Measurements from ENCODE around the gene SLC13A1.

DNA sequence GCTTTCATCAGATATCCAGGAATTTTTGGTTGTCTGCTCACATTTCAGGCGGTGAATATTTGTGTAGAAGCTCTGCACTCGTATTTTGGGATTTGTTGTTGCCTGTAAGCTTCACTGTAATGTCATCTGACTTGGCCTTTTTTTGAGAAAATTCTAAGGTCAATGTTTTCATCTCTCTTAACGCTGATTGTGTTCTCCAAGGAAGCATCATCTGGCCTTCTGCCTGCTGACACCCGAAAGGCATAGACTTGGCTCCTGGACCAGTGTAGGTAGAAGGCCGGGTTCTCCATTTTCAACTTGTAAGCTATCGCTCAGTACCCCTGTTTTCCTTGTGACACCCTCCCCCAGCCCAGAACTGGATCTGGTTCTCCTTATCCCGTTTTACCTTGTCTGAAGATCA lies 44.2 kb downstream of the SLC13A1 start:
- TF ChIP-seq CTCF (IDR thresholded peaks at IDR 0.05), result no peak
- no peak for TF ChIP-seq POLR2A (IDR thresholded peaks at IDR 0.05)

Data from tibial nerve (tissue), 3 donors.